Common myeloid progenitor, CD34-positive (primary cell): ENCODE measurements around the gene GTPBP3.
"Not testable (repeated sequence)": the region's sequence is repeated elsewhere in the genome, so short reads cannot be mapped to it uniquely, and the experiment has no call there.

Experiments used
- CTCF ChIA-PET: fragments of 350-600 bp; sonication (Branson Sonifier 250); formaldehyde crosslinking; loops from one replicate; lab custom pipeline; 2021; ENCODE audit warnings: antibody characterized with exemption; lab: Charles Lee
- POLR2A ChIA-PET: fragments of 350-600 bp; sonication (Branson Sonifier 250); formaldehyde crosslinking; loops from one replicate; lab custom pipeline; 2021; ENCODE audit warnings: antibody characterized with exemption; lab: Charles Lee
- DNase-seq, 3 donors: peaks; one replicate each; pipeline versions ENCODE4 v3.0.0 to v3.0.0-alpha.2; 2013
- H3K27ac ChIP-seq, 2 experiments: 1 replicate in 1 of 2; 2 replicates in 1 of 2; pipeline ENCODE4 v1.7.0; 2013; ENCODE audit warnings: inconsistent platforms in 2 of 2, low read length in 2 of 2, mild to moderate bottlenecking in 2 of 2, low read depth in 1 of 2, moderate library complexity in 1 of 2; ENCODE audit not compliant: severe bottlenecking in 2 of 2, insufficient read depth in 1 of 2, poor library complexity in 1 of 2
- H3K27me3 ChIP-seq, 5 experiments: replicated peaks in 2 of 5; 1 replicate in 3 of 5; 2 replicates in 2 of 5; pipeline versions ENCODE4 v1.6.1 to v1.7.0; 2013; ENCODE audit warnings: low read length in 4 of 5, mild to moderate bottlenecking in 2 of 5, moderate library complexity in 2 of 5, inconsistent platforms in 1 of 5; ENCODE audit not compliant: insufficient read depth in 5 of 5, control insufficient read depth in 4 of 5
- H3K36me3 ChIP-seq, 4 experiments: 1 replicate in 2 of 4; 2 replicates in 2 of 4; pipeline versions ENCODE4 v1.6.1 to v1.7.0; 2013; ENCODE audit warnings: low read length in 3 of 4, control low read depth in 1 of 4, mild to moderate bottlenecking in 1 of 4; ENCODE audit not compliant: control insufficient read depth in 4 of 4, insufficient read depth in 4 of 4
- H3K4me1 ChIP-seq, 4 experiments: 1 replicate in 3 of 4; 2 replicates in 1 of 4; pipeline versions ENCODE4 v1.6.1 to v1.7.1; 2013; ENCODE audit warnings: low read length in 3 of 4, mild to moderate bottlenecking in 3 of 4, control low read depth in 1 of 4, inconsistent platforms in 1 of 4, moderate library complexity in 1 of 4; ENCODE audit not compliant: control insufficient read depth in 4 of 4, insufficient read depth in 4 of 4; ENCODE audit errors: control extremely low read depth in 1 of 4
- H3K4me3 ChIP-seq, 7 experiments: 1 replicate in 4 of 7; 2 replicates in 3 of 7; pipeline versions ENCODE4 v1.5.1 to v1.7.0; 2013; ENCODE audit warnings: mild to moderate bottlenecking in 7 of 7, low read length in 6 of 7, moderate library complexity in 6 of 7, inconsistent platforms in 2 of 7, low read depth in 2 of 7, control low read depth in 1 of 7; ENCODE audit not compliant: insufficient read depth in 4 of 7, control insufficient read depth in 1 of 7; ENCODE audit errors: extremely low read depth in 1 of 7
- H3K9me3 ChIP-seq, 5 experiments: 1 replicate in 4 of 5; 2 replicates in 1 of 5; pipeline versions ENCODE4 v1.6.1 to v1.7.1; 2013; ENCODE audit warnings: low read length in 4 of 5, mild to moderate bottlenecking in 2 of 5, inconsistent platforms in 1 of 5, low read depth in 1 of 5, moderate library complexity in 1 of 5; ENCODE audit not compliant: control insufficient read depth in 4 of 5, insufficient read depth in 2 of 5; ENCODE audit errors: control extremely low read depth in 1 of 5
- WGBS: methylation state at CpG from one replicate; pipeline ENCODE4 v1.1.5; 2013; ENCODE audit not compliant: insufficient coverage; 5-methylcytosine and 5-hydroxymethylcytosine counted together

GTPBP3 gene

GRCh38 chr19:17353386-17353785, 16.0 kb downstream of the GTPBP3 start:
- 96% methylated on average over 8 of the region's 8 CpGs for WGBS
- Histone ChIP-seq H3K27me3 (no peaks in the 10 kb centered on the region), H3K4me3 (no peak overlapping the region), H3K27ac (no peak overlapping the region), H3K9me3 (no peaks in the 10 kb centered on the region), H3K36me3 (no peaks in the 10 kb centered on the region), H3K4me1 (peaks cover 0 to 26% (median 20%) of the 10 kb centered on the region in 4 experiments)
- CTCF ChIA-PET, result interaction anchor here (1.3 kb wide), 1 partner anchor 32 kb away, joined by 3 read pairs; no protein-coding TSS in a partner anchor
- POLR2A ChIA-PET, result no interaction called here
- DNase-seq, result no peak

GRCh38 chr19:17357078-17357666, 19.8 kb downstream of the GTPBP3 start:
- WGBS, result 87% methylated on average over 6 of the region's 7 CpGs
- H3K27ac ChIP-seq, result no peak overlapping the region
- no peaks in the 10 kb centered on the region for H3K27me3 ChIP-seq
- no peaks in the 10 kb centered on the region for H3K36me3 ChIP-seq
- ChIA-PET CTCF (interaction anchor here (0.6 to 1.6 kb wide), 3 partner anchors 9 to 536 kb away, joined by 3 to 8 read pairs (median 5); no protein-coding TSS in a partner anchor), POLR2A (no interaction called here)
- no peak overlapping the region for H3K4me3 ChIP-seq
- H3K4me1 ChIP-seq, result peaks cover 0 to 10% (median 5%) of the 10 kb centered on the region in 4 experiments
- no peak for DNase-seq
- no peaks in the 10 kb centered on the region for H3K9me3 ChIP-seq

GRCh38 chr19:17357724-17358123, 20.4 kb downstream of the GTPBP3 start:
- CTCF ChIA-PET, result interaction anchor here (0.6 to 1.6 kb wide), 3 partner anchors 8 to 536 kb away, joined by 3 to 8 read pairs (median 5); no protein-coding TSS in a partner anchor

GRCh38 chr19:17358395-17358794, 21.0 kb downstream of the GTPBP3 start:
- H3K36me3 ChIP-seq, result no peaks in the 10 kb centered on the region
- WGBS, result 89% methylated on average over 7 of the region's 7 CpGs
- H3K27me3 ChIP-seq, result no peaks in the 10 kb centered on the region
- H3K4me3 ChIP-seq, result no peak overlapping the region
- H3K27ac ChIP-seq, result no peak overlapping the region
- ChIA-PET CTCF (interaction anchor here (0.6 to 1.8 kb wide), 5 partner anchors 8 to 233 kb away, joined by 3 to 5 read pairs (median 4); no protein-coding TSS in a partner anchor), POLR2A (interaction anchor here (0.6 kb wide), 1 partner anchor 33 kb away, joined by 3 read pairs; no protein-coding TSS in a partner anchor)
- H3K4me1 ChIP-seq, result peaks cover 0 to under 1% (median 0%) of the 10 kb centered on the region in 4 experiments
- DNase-seq, result no peak
- no peaks in the 10 kb centered on the region for H3K9me3 ChIP-seq

More at GRCh38 chr19:17357724-17358123, 20.4 kb downstream of the GTPBP3 start:
- 97% methylated on average over 10 of the region's 11 CpGs for WGBS
- Histone ChIP-seq H3K36me3 (no peaks in the 10 kb centered on the region), H3K4me1 (peaks cover 0 to 7% (median 3%) of the 10 kb centered on the region in 4 experiments), H3K9me3 (no peaks in the 10 kb centered on the region), H3K4me3 (no peak overlapping the region), H3K27ac (no peak overlapping the region), H3K27me3 (no peaks in the 10 kb centered on the region)
- no peak for DNase-seq
- POLR2A ChIA-PET, result no interaction called here

- CTCF ChIA-PET, result interaction anchor here (1.1 to 1.8 kb wide), 2 partner anchors 13 to 22 kb away, joined by 3 to 4 read pairs; no protein-coding TSS in a partner anchor
- H3K27ac ChIP-seq, result no peak overlapping the region
- whole genome bisulfite sequencing, result 90% methylated on average over 3 of the region's 6 CpGs
- no peak overlapping the region for H3K4me3 ChIP-seq
- no peaks in the 10 kb centered on the region for H3K36me3 ChIP-seq
- no peak for DNase-seq
- H3K9me3 ChIP-seq, result no peaks in the 10 kb centered on the region
- H3K4me1 ChIP-seq, result no peaks in the 10 kb centered on the region
- POLR2A ChIA-PET, result no interaction called here
- no peaks in the 10 kb centered on the region for H3K27me3 ChIP-seq
Measured at GRCh38 chr19:17359905-17360800, 22.8 kb downstream of the GTPBP3 start.

GRCh38 chr19:17363852-17364605, 26.7 kb downstream of the GTPBP3 start:
- POLR2A ChIA-PET, DNase-seq, H3K9me3 ChIP-seq, H3K4me1 ChIP-seq, H3K27ac ChIP-seq, H3K36me3 ChIP-seq, H3K27me3 ChIP-seq, H3K4me3 ChIP-seq: not testable (repeated sequence)
- WGBS, result 98% methylated on average over 10 of the region's 20 CpGs
- CTCF ChIA-PET, result interaction anchor here (0.8 to 3.4 kb wide), 4 partner anchors 9 to 26 kb away, joined by 3 to 16 read pairs (median 8); no protein-coding TSS in a partner anchor
